PC-3 (cell line): ENCODE results near the gene OR5AP2.
"Not testable (repeated sequence)": the region's sequence is repeated elsewhere in the genome, so short reads cannot be mapped to it uniquely, and the experiment has no call there.

Experiments
- CTCF ChIP-seq: fragments of 300-600 bp; sonication (generic); conservative IDR thresholded peaks from 2 replicates; pipeline ENCODE4 v1.5.1; 2017; ENCODE audit warnings: antibody characterized with exemption, low read depth, mild to moderate bottlenecking, low read length
- EZH2 ChIP-seq: fragments of 300-600 bp; sonication (generic); IDR thresholded peaks from one replicate; pipeline ENCODE4 v1.6.1; 2017; ENCODE audit warnings: antibody characterized with exemption, mild to moderate bottlenecking, low read length; ENCODE audit not compliant: unreplicated experiment
- EZH2phosphoT487 ChIP-seq: fragments of 300-600 bp; sonication (generic); IDR thresholded peaks from 2 replicates; pipeline ENCODE4 v1.6.1; 2018; ENCODE audit warnings: mild to moderate bottlenecking, antibody characterized with exemption, low read length, borderline replicate concordance

GRCh38 chr11:56592088-56592717, 50.0 kb downstream of the OR5AP2 start:
- TF ChIP-seq CTCF, EZH2phosphoT487, EZH2: not testable (repeated sequence)
